Measurements from ENCODE around the gene SALL2.
"Not testable (repeated sequence)": the region's sequence is repeated elsewhere in the genome, so short reads cannot be mapped to it uniquely, and the experiment has no call there.

SALL2 gene

GRCh38 chr14:21525962-21526671 lies at the start of gene SALL2:
SALL2 (minus strand) TSS chr14:21526346; CDS start chr14:21526127, 219 bp downstream.
- peak; percentile 53 for DNase-seq (ENCODE audit: low read depth)

DNA sequence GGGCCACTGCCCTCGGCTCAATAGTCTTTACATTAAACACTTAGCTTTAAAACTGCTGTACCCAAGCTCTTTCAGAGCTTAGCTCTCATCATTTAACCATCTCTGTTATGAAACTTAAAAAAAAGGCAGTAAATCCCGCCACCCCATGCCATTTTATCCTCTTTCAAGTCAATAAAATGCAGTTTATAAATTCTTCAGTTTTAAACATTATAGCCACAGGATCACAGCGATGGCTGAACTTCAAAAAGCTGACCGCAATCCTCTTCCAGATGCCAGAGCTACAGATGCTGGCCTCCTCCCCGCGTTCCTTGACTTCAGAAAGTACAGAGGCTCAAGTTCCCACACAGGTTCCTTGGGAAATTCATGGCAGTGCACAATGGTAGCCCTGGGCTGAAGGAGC lies 49.5 kb upstream of the SALL2 start:
- no peak for DNase-seq (ENCODE audit: low read depth)

DNA sequence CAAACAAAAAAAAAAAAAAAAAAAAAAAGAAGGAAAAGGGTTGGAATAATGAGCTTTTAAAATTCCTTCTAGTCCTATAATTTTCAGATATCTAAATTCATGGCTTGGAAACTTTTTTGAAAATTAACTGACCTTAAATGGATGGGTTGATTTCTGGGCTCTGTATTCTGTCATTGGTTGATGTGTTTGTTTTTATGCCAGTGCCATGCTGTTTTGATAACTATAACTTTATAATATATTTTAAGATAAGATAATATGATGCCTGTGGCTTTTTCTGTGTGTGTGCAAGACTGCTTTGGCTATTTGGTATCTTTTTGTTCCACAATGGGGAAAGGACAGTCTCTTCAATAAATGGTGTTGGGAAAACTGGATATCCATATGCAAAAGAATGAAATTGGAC lies 46.5 kb upstream of the SALL2 start:
- DNase-seq (ENCODE audit: low read depth) = no peak

GRCh38 chr14:21558703-21559170 lies 32.6 kb upstream of the SALL2 start:
- no peak for DNase-seq (ENCODE audit: low read depth)

DNA sequence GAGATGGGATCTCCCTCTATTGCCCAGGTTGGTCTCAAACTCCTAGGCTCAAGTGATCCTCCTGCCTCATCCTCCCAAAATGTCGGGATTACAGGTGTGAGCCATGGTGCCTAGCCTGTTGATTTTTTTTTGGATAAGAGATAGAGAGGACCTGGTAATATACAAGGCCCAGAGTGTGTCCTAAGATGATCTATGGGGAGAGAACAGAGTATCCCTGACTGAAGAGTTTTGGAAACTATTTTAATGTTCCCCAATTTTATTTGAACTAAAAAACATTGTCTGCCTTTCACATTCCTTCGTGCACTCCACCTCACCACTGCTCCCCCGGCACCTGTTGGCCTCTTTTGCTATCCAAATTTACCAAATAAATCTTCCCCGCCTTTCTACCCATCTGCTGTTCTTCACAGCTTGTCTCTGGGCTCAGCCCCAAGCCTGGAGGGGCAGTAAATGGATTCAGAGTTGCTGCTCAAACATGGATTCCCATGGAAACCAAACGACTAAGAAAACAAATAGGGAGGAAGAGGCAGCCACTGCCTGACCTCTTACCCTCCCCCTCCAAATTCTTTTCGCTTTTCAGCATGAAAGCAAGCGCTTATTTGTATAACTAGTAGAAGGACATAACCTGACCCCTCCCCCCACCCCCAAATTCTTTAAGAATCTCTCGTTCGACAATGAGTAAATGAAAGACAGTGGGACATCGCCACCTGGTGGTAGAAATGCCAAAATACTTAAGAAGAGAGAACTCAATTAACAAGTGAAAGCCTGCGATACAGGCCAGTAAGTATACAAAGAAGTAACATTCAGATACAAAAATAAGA lies 31.1 kb upstream of the SALL2 start:
- DNase-seq (ENCODE audit: low read depth) = peak; percentile 43

GRCh38 chr14:21556378-21557083 lies 30.4 kb upstream of the SALL2 start:
- no peak for DNase-seq (ENCODE audit: low read depth)

DNA sequence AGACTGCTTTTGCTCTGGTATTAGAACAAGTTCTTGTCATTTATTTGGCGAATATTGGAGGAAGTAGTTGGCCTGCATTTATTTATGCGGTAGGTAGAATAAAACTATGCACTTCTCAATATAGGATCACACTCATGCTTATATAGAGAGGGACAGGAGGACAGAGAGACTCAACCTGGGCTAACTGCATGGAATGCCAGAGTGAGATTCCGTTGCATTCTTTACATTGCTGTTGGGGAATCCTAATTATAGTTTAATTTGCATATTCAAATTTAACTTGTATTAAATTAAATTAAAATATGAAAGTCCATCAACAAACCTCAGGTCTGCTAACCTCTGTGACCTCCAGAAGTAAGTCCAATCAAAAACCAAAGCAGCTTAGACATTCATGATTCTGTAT lies 27.1 kb upstream of the SALL2 start:
- DNase-seq (ENCODE audit: low read depth) = no peak

GRCh38 chr14:21544588-21544987 lies 18.4 kb upstream of the SALL2 start:
- DNase-seq (ENCODE audit: low read depth) = not testable (repeated sequence)

GRCh38 chr14:21543963-21544362 lies 17.8 kb upstream of the SALL2 start:
- DNase-seq (ENCODE audit: low read depth) = no peak

DNA sequence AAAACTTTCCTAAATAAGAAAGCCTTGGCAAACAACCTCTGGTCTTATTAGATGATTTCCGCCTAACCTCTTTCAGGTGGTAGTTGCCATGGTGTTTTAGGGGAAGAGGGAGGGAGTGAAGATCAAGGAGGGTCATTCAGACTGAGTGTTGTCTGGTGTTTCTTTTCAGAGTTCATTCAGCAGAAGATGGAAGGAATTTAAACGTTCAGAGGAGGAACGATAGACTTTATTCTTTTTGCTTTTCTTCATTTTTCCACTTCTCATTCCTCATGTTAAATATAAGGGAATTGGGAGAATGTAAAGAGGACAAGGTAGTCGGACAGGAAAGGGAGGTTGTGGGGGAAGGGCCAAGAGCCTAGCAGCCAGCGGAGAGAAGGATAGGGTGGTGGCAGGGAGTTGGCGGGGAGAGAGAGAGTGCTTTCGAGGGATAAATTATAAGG lies 17.4 kb upstream of the SALL2 start:
- DNase-seq (ENCODE audit: low read depth) = no peak

DNA sequence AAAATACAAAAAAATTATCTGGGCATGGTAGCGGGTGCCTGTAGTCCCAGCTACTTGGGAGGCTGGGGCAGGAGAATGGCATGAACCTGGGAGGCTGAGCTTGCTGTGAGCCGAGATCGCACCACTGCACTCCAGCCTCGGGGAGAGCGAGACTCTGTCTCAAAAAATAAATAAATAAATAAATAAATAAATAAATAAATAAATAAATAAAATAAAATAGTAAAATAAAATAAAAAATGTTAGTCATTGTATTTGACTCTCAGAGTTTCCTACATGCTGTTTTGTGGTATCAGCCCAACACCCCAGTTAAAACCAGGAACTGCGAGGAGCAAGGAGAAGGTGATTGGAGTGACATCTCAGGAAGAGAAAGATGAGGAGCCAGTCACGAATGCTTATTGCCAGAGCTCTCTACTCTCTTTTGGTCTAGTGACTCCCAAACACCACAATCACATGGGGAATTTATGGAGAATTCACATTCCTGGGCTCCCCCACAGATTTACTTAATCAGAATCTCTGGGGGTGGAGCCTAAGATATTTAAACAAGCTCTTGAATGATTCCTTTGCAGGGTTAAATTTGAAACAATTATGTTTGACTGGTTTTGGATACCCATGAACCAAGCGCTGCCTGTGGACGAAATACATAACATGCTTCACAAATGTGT lies 15.4 kb upstream of the SALL2 start:
- no peak for DNase-seq (ENCODE audit: low read depth)

GRCh38 chr14:21539189-21539940 lies 13.2 kb upstream of the SALL2 start:
- DNase-seq (ENCODE audit: low read depth) = no peak

- no peak for DNase-seq (ENCODE audit: low read depth)
These were observed 10.9 kb upstream of the SALL2 start for GRCh38 chr14:21537090-21537424.

DNA sequence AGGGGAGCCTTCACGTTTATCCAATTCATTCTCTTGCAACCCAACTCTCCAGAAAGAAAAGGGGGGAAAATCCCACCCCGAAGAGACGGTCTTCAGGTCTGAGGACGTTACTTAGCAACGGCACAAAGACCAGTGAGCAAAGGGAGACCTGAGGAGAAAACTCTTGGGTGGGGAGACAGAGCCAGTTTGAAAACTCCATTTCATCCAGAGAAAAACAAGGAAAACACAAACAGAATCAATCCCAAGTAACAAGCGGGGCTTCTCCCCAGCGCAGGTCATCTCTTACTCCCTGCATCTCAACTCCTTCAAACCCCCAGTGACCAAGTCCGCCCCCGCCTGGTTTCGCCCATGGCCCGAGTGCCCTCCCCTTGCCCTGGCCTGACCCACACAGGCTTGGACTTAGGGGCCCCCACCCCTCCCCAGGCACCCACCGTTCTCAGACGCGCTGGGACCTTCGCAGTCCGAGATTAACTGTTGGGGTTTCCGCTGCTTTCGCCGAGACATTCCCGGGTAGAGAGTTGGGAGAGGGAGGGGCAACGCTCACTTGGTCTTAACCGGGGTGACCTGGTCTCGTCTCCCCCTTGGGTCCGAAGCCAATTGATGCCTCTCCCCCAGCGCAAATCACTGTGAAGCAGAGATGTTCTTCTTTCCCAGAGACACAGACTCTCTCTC lies 10.4 kb upstream of the SALL2 start:
- DNase-seq (ENCODE audit: low read depth) = no peak

DNA sequence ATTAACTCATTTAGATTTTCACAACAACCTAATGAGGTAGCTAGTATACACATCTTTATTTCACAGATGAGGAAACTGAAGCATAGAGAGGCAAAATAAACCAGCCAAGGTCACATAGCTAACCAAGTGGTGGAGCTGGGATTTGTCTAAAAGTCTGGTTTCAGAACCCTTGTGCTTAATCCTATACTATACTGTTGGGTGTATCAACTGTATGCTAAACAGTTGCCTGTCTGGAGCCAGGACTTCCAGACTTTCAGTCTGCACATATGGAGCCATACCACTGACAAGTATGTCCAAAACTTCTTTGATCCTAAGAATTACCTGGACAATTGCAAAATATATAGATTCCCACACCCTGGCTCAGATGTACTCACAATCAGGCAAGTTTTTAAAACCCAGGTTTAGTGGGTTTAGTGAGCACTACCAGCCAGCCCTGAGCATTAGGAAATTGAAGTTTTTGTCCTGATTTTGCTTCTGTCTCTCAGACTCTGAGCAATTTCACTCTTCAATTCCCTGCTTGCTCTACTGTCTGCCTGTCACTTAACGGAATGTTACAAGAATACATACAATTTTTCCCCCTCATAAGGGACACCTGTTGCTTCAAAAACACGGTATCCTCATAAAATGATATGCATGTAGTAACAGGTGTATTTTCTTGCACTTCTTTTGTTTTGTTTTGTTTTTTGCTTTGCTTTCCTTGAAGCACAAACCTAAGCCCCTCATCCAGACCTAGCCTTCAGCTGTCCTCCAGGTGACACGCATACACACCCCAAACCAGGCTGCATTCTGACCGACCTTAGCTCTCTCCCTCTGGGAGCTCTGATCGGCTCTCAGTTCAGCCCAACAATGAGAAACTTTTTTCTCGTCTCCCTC lies 9.6 kb upstream of the SALL2 start:
- no peak for DNase-seq (ENCODE audit: low read depth)

- DNase-seq (ENCODE audit: low read depth) = no peak
These were observed 8.4 kb upstream of the SALL2 start for GRCh38 chr14:21534576-21534975.

DNA sequence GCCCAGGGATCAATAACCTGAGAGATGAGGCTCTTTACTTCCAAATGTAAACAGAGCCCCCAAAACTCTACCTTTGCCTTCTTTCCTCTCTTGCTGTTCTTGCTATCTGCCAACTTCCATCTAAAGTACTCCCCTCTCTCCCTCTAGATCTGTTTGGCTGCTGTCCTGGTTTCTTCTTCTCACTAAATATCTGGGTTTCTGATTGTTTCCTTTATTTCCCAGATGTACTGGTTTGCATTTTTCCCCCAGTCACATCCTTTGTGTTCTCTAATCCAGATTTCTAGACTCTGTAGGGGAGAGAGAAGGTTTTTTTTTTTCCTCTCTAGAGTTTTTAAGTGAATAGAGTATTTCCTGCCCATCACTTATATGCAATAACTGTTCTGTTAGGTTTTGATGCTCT lies 7.1 kb upstream of the SALL2 start:
- no peak for DNase-seq (ENCODE audit: low read depth)

- no peak for DNase-seq (ENCODE audit: low read depth)
These were observed 3.4 kb upstream of the SALL2 start for GRCh38 chr14:21529515-21529914.

DNA sequence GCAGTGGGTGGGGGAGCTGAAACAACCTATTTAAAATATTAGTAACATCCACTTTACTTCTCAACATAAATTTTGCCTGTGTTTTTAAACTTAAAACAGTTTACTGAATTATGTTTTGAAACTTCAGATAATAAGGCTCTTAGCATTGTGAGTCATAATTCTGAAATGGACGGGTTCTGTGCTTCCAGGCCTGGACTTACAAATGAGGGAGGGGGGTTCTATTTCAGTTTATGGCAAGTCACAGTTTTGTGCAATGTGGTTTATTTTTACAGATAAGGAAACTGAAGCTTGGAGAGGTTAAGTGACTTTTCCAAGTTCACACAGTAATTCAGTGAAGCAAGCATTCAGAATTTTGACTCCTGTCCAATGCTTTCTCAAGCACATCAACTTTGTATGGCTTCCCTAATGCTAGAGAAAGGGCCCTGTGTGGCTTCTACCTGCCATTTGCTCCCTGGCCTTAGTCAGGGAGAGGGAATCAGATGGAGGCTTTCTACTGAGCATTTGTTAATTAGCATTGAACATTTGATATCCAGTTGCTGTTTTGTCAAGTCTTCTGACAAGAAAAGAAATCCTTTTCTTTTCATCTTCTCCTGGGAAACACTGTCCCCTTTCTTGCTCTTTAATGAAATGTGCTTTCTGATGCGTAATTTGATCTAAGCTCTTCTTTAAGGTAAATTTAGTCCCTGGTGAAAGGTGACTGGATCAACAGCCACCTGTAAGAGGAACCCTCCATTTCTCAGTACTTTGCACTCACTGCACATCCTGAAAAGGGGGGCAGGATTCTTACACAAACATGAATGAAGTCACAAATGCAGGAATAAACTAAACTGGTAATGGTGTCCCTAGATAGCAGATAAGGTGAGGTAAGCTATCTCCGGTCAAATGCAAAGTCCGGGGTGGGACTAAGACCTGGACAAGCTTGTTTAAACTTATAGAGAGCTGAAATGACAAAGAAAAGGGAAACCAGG lies 2.5 kb upstream of the SALL2 start:
- no peak for DNase-seq (ENCODE audit: low read depth)

Measured in activated T-helper 9 cell treated with anti-CD3 and anti-CD28 coated beads, Interleukin-2, amount 50 U/mL, for 16 hours (primary cell).